HEK293 (cell line): ENCODE measurements around the gene JMJD4.
"Not testable (repeated sequence)": the region's sequence is repeated elsewhere in the genome, so short reads cannot be mapped to it uniquely, and the experiment has no call there.

Source experiments
- CTCF ChIA-PET: fragments of 350-600 bp; formaldehyde crosslinking; extraction: SDS; loops from one replicate; lab custom pipeline; 2021; ENCODE audit warnings: antibody characterized with exemption; lab: Yijun Ruan, JAX
- POLR2A ChIA-PET: fragments of 300-600 bp; formaldehyde crosslinking; extraction: SDS; loops from one replicate; lab custom pipeline; 2020; ENCODE audit warnings: antibody characterized with exemption, inconsistent platforms; lab: Yijun Ruan, JAX
- H3K27ac ChIP-seq: fragments of 200-500 bp; sonication (Bioruptor generic); 2 replicates; pipeline ENCODE4 v1.5.1; 2014; ENCODE audit warnings: low read depth, low read length, control low read depth, inconsistent platforms; ENCODE audit errors: extremely low read depth
- H3K36me3 ChIP-seq, 2 experiments: fragments of 200-500 bp in 1 of 2; sonication (Bioruptor generic) in 1 of 2; 1 replicate in 1 of 2; 2 replicates in 1 of 2; pipeline ENCODE4 v1.5.1; 2014 to 2017; ENCODE audit warnings: inconsistent platforms in 2 of 2, low read length in 2 of 2; ENCODE audit not compliant: control insufficient read depth in 2 of 2, insufficient read depth in 1 of 2
- H3K4me1 ChIP-seq: fragments of 200-500 bp; sonication (Bioruptor generic); 2 replicates; pipeline ENCODE4 v1.5.1; 2014; ENCODE audit warnings: mild to moderate bottlenecking, low read length, inconsistent platforms; ENCODE audit not compliant: control insufficient read depth, insufficient read depth
- H3K4me3 ChIP-seq: 2 replicates; pipeline ENCODE4 v1.5.1; 2011; ENCODE audit warnings: low read depth, mild to moderate bottlenecking, control low read depth, low read length, moderate library complexity
- H3K9me3 ChIP-seq: fragments of 200-500 bp; sonication (Bioruptor generic); 2 replicates; pipeline ENCODE4 v1.5.1; 2014; ENCODE audit warnings: low read depth, low read length, inconsistent platforms; ENCODE audit not compliant: control insufficient read depth, insufficient read depth
- FEZF1 ChIP-seq: fragments of 450-650 bp; formaldehyde crosslinking; IDR thresholded peaks from 2 replicates; pipeline ENCODE4 v1.5.1; 2016; ENCODE audit warnings: missing biosample characterization, missing genetic modification characterization
- HOXD13 ChIP-seq: sonication (generic); formaldehyde crosslinking; IDR thresholded peaks from 2 replicates; pipeline ENCODE4 v1.8.0; 2022; ENCODE audit warnings: missing genetic modification reagents, borderline replicate concordance
- KLF16 ChIP-seq: fragments of 450-650 bp; formaldehyde crosslinking; IDR thresholded peaks from 2 replicates; pipeline ENCODE4 v1.5.1; 2017; ENCODE audit warnings: missing biosample characterization, missing genetic modification characterization
- MYNN ChIP-seq: fragments of 450-650 bp; formaldehyde crosslinking; IDR thresholded peaks from 2 replicates; pipeline ENCODE4 v1.5.1; 2016; ENCODE audit warnings: missing biosample characterization, missing genetic modification characterization, borderline replicate concordance
- TCF7L2 ChIP-seq: IDR thresholded peaks from 2 replicates; pipeline ENCODE4 v1.6.1; 2011; ENCODE audit warnings: low read depth, mild to moderate bottlenecking, inconsistent platforms, low read length, moderate library complexity, borderline replicate concordance
- ZBTB10 ChIP-seq: fragments of 450-650 bp; formaldehyde crosslinking; IDR thresholded peaks from 2 replicates; pipeline ENCODE4 v1.5.1; 2016; ENCODE audit warnings: missing biosample characterization, missing genetic modification characterization
- ZNF114 ChIP-seq: fragments of 450-650 bp; formaldehyde crosslinking; IDR thresholded peaks from 2 replicates; pipeline ENCODE4 v1.5.0; 2017; ENCODE audit warnings: missing biosample characterization, missing genetic modification characterization
- ZNF121 ChIP-seq: fragments of 450-650 bp; formaldehyde crosslinking; IDR thresholded peaks from 2 replicates; pipeline ENCODE4 v1.5.1; 2016; ENCODE audit warnings: missing biosample characterization, missing genetic modification characterization
- ZNF140 ChIP-seq: fragments of 450-650 bp; formaldehyde crosslinking; IDR thresholded peaks from 2 replicates; pipeline ENCODE4 v1.5.1; 2016; ENCODE audit warnings: missing biosample characterization, missing genetic modification characterization
- ZNF146 ChIP-seq: fragments of 450-650 bp; formaldehyde crosslinking; IDR thresholded peaks from 2 replicates; pipeline ENCODE4 v1.5.1; 2016; ENCODE audit warnings: missing biosample characterization, missing genetic modification characterization
- ZNF155 ChIP-seq: fragments of 450-650 bp; formaldehyde crosslinking; IDR thresholded peaks from 2 replicates; pipeline ENCODE4 v1.5.1; 2016; ENCODE audit warnings: missing biosample characterization, missing genetic modification characterization
- ZNF274 ChIP-seq, 2 experiments: fragments of 200-500 bp in 1 of 2; fragments of 450-650 bp in 1 of 2; sonication (Bioruptor generic) in 1 of 2; formaldehyde crosslinking in 1 of 2; IDR thresholded peaks; 2 replicates each; pipeline versions ENCODE4 v1.5.1 to v1.6.1; 2014 to 2016; ENCODE audit warnings: borderline replicate concordance in 1 of 2, inconsistent platforms in 1 of 2, low read length in 1 of 2, missing biosample characterization in 1 of 2, missing genetic modification characterization in 1 of 2
- ZNF391 ChIP-seq: fragments of 450-650 bp; formaldehyde crosslinking; IDR thresholded peaks from 2 replicates; pipeline ENCODE4 v1.5.1; 2016; ENCODE audit warnings: low read depth, missing biosample characterization, missing genetic modification characterization, borderline replicate concordance
- ZNF394 ChIP-seq: fragments of 450-650 bp; formaldehyde crosslinking; IDR thresholded peaks from 2 replicates; pipeline ENCODE4 v1.5.1; 2016; ENCODE audit warnings: missing biosample characterization, missing genetic modification characterization, mild to moderate bottlenecking, moderate library complexity, borderline replicate concordance
- ZNF529 ChIP-seq: fragments of 450-650 bp; formaldehyde crosslinking; IDR thresholded peaks from 2 replicates; pipeline ENCODE4 v1.5.1; 2017; ENCODE audit warnings: missing genetic modification characterization, missing biosample characterization; ENCODE audit not compliant: insufficient replicate concordance
- ZNF548 ChIP-seq: fragments of 450-650 bp; formaldehyde crosslinking; IDR thresholded peaks from 2 replicates; pipeline ENCODE4 v1.5.1; 2016; ENCODE audit warnings: missing biosample characterization, missing genetic modification characterization
- ZNF610 ChIP-seq: fragments of 450-650 bp; formaldehyde crosslinking; IDR thresholded peaks from 2 replicates; pipeline ENCODE4 v1.5.1; 2016; ENCODE audit warnings: missing biosample characterization, missing genetic modification characterization, borderline replicate concordance
- ZNF747 ChIP-seq: fragments of 450-650 bp; formaldehyde crosslinking; IDR thresholded peaks from 2 replicates; pipeline ENCODE4 v1.5.1; 2016; ENCODE audit warnings: missing biosample characterization, missing genetic modification characterization
- TF ChIP-seq, protein P1 (sequence below): fragments of 450-650 bp; formaldehyde crosslinking; IDR thresholded peaks from 2 replicates; pipeline ENCODE4 v1.5.1; 2016; ENCODE audit warnings: missing biosample characterization, missing genetic modification characterization
- TF ChIP-seq, protein P2 (sequence below): fragments of 450-650 bp; formaldehyde crosslinking; IDR thresholded peaks from 2 replicates; pipeline ENCODE4 v1.5.1; 2016; ENCODE audit warnings: missing biosample characterization, missing genetic modification characterization

JMJD4 gene

GRCh38 chr1:227718932-227719331 lies 16.2 kb downstream of the JMJD4 start:
- Histone ChIP-seq H3K4me3 (no peak overlapping the region), H3K27ac (no peak overlapping the region), H3K9me3 (peaks cover 4% of the 10 kb centered on the region; the same call in 1 of the 2 replicates), H3K4me1 (no peaks in the 10 kb centered on the region), H3K36me3 (no peaks in the 10 kb centered on the region)
- TF ChIP-seq ZNF274 (IDR thresholded peaks at IDR 0.05; ENCODE audit: low read length) = no peak
- peak; percentile 69; the same call in 1 of the 2 replicates for TF ChIP-seq ZNF274 (tag by site-specific recombination; IDR thresholded peaks at IDR 0.05; ENCODE audit: borderline replicate concordance)
- no peak for TF ChIP-seq KLF16
- CTCF ChIA-PET = no interaction called here
- POLR2A ChIA-PET = no interaction called here

- TF ChIP-seq ZNF610 (tag by site-specific recombination) = no peak
- TF ChIP-seq, protein P1, sequence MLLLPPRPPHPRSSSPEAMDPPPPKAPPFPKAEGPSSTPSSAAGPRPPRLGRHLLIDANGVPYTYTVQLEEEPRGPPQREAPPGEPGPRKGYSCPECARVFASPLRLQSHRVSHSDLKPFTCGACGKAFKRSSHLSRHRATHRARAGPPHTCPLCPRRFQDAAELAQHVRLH (tag by site-specific recombination) = no peak
- TF ChIP-seq HOXD13 = no peak
- H3K36me3 ChIP-seq = no peaks in the 10 kb centered on the region
- H3K27ac ChIP-seq = no peak overlapping the region
- no peak overlapping the region for H3K4me3 ChIP-seq
- CTCF ChIA-PET = interaction anchor here (0.6 kb wide), 1 partner anchor 25 kb away, joined by 3 read pairs; no protein-coding TSS in a partner anchor
- H3K4me1 ChIP-seq = no peaks in the 10 kb centered on the region
- no peaks in the 10 kb centered on the region; the same call in 1 of the 2 replicates for H3K9me3 ChIP-seq
- POLR2A ChIA-PET = no interaction called here
Observed at GRCh38 chr1:227712648-227713047, 22.5 kb downstream of the JMJD4 start.

DNA sequence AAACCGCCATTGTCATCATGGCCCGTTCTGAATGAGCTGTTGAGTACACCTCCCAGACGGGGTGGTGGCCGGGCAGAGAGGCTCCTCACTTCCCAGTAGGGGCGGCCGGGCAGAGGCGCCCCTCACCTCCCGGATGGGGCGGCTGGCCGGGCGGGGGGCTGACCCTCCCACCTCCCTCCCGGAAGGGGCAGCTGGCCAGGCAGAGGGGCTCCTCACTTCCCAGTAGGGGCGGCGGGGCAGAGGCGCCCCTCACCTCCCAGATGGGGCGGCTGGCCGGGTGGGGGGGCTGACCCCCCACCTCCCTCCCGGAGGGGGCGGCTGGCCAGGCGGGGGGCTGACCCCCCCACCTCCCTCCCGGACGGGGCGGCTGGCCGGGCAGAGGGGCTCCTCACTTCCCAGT lies 24.6 kb downstream of the JMJD4 start:
- H3K4me3 ChIP-seq, H3K9me3 ChIP-seq, H3K4me1 ChIP-seq, POLR2A ChIA-PET, H3K27ac ChIP-seq, H3K36me3 ChIP-seq: not testable (repeated sequence)
- CTCF ChIA-PET = interaction anchor here (1.6 kb wide), 1 partner anchor 19 kb away, joined by 3 read pairs; no protein-coding TSS in a partner anchor

DNA sequence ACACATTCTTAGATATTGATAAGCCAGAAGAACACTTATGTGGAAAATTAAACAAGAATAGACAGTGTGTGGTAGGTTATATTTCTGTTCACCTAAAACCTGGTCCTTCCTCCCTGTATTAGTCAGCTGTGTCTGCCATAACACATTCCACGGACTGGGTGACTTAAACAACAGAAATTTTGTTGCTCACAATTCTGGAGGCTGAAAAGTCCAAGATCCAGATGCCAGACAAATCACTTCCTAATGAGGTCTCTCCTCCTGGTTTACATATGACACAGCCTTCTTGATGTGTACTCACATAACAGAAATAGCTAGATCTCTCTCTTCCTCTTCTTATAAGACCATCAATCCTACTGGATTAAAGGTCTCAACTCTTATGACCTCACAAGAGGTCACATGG lies 25.7 kb downstream of the JMJD4 start:
- no peaks in the 10 kb centered on the region for H3K4me1 ChIP-seq
- ChIA-PET POLR2A (no interaction called here), CTCF (interaction anchor here (1.6 kb wide), 1 partner anchor 20 kb away, joined by 3 read pairs; no protein-coding TSS in a partner anchor)
- no peak overlapping the region for H3K4me3 ChIP-seq
- no peaks in the 10 kb centered on the region for H3K36me3 ChIP-seq
- no peaks in the 10 kb centered on the region; the same call in 1 of the 2 replicates for H3K9me3 ChIP-seq
- TF ChIP-seq ZNF146 (tag by site-specific recombination) (no peak), ZNF747 (no peak), ZNF155 (tag by site-specific recombination) (no peak), ZNF140 (no peak), MYNN (tag by site-specific recombination) (no peak), TCF7L2 (no peak)
- no peak overlapping the region for H3K27ac ChIP-seq

DNA sequence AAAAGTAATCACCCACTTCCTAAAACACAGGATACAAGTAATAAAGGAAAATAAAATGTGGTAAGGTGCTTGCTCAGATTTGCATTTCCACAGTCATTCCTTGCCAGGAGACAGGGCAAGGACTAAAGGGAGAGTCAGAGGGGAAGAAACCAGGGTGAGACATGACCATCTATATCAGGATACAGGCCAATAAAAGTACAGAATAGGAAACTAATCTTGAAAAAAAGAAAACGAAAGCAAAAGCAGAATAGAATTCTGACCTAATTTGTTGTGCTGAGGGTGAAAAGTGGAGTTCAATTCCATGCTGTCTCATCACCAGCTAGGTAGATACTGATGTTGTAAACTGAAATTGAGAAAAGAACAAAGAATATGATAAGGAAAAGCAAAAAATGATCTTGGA lies 27.3 kb downstream of the JMJD4 start:
- Histone ChIP-seq H3K9me3 (no peaks in the 10 kb centered on the region; the same call in 1 of the 2 replicates), H3K27ac (no peak overlapping the region), H3K36me3 (no peaks in the 10 kb centered on the region), H3K4me1 (no peaks in the 10 kb centered on the region), H3K4me3 (no peak overlapping the region)
- POLR2A ChIA-PET = no interaction called here
- CTCF ChIA-PET = interaction anchor here (0.6 kb wide), 1 partner anchor 13 kb away, joined by 3 read pairs; no protein-coding TSS in a partner anchor
- TF ChIP-seq ZNF114 (tag by site-specific recombination) = no peak
- TF ChIP-seq MYNN (tag by site-specific recombination) = no peak
- no peak for TF ChIP-seq ZNF529 (tag by site-specific recombination)
- TF ChIP-seq ZBTB10 (tag by site-specific recombination) = no peak
- TF ChIP-seq, protein P2, sequence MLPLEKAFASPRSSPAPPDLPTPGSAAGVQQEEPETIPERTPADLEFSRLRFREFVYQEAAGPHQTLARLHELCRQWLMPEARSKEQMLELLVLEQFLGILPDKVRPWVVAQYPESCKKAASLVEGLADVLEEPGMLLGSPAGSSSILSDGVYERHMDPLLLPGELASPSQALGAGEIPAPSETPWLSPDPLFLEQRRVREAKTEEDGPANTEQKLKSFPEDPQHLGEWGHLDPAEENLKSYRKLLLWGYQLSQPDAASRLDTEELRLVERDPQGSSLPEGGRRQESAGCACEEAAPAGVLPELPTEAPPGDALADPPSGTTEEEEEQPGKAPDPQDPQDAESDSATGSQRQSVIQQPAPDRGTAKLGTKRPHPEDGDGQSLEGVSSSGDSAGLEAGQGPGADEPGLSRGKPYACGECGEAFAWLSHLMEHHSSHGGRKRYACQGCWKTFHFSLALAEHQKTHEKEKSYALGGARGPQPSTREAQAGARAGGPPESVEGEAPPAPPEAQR (tag by site-specific recombination) = no peak
- TF ChIP-seq ZNF391 (tag by site-specific recombination) = no peak
- TF ChIP-seq FEZF1 (tag by site-specific recombination) = no peak
- no peak for TF ChIP-seq ZNF394
- no peak for TF ChIP-seq ZNF121 (tag by site-specific recombination)
- TF ChIP-seq ZNF548 (tag by site-specific recombination) = no peak
